IgD-negative memory B cell (primary cell): ENCODE results near the gene GLRX2. TPM values are rescaled to one million over a fixed set of nuclear protein-coding genes. Genes with fewer than 3 reads are reported as not detected.
"Not testable (repeated sequence)": the region's sequence is repeated elsewhere in the genome, so short reads cannot be mapped to it uniquely, and the experiment has no call there.

Experiments used
- H3K27ac Mint-ChIP-seq, 3 donors: one replicate each; pipeline ENCODE4 v1.8.0; 2020 to 2022; ENCODE audit warnings: mild to moderate bottlenecking in 3 of 3, mixed read lengths in 3 of 3, moderate library complexity in 1 of 3
- H3K27me3 Mint-ChIP-seq: one replicate; pipeline ENCODE4 v1.8.0; 2021; ENCODE audit warnings: mixed read lengths
- H3K36me3 Mint-ChIP-seq: one replicate; pipeline ENCODE4 v1.8.0; 2020; ENCODE audit warnings: mild to moderate bottlenecking, mixed read lengths
- H3K4me1 Mint-ChIP-seq, 3 donors: one replicate each; pipeline ENCODE4 v1.8.0; 2020 to 2022; ENCODE audit warnings: mixed read lengths in 3 of 3, mild to moderate bottlenecking in 1 of 3
- H3K4me3 Mint-ChIP-seq, 4 donors: one replicate each; pipeline ENCODE4 v1.8.0; 2020 to 2022; ENCODE audit warnings: mild to moderate bottlenecking in 4 of 4, mixed read lengths in 4 of 4, moderate library complexity in 3 of 4
- H3K9me3 Mint-ChIP-seq, 3 donors: one replicate each; pipeline ENCODE4 v1.8.0; 2020 to 2021; ENCODE audit warnings: mixed read lengths in 3 of 3, mild to moderate bottlenecking in 1 of 3
- polyA plus RNA-seq: library from polyadenylated mRNA; unstranded; fragments of 300-500 nt; fragmentation: Illumina TruSeq; gene quantifications from one replicate; pipeline ENCODE4 v1.2.3, GENCODE V29; 2021

GLRX2 gene
- polyA plus RNA-seq, 1 donor from 2014 or later = 17.2 TPM

DNA sequence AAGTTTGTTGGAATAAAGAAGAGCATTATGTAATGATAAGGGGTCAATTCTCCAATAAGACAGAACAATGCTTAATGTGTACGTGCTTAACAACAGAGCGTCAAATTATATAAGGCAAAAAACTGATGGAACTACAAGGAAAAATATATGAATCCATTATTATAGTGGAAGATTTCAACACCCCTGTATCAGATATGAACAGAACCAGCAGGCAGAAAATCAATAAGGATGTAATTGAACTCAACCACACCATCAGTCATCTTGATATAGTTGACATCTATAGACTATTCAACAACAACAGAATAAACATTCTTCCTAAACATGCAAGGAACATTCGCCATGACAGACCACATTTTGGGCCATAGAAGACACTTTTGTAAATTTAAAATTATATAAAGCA lies 13.0 kb upstream of the GLRX2 start:
- no peaks in the 10 kb centered on the region for H3K9me3 Mint-ChIP-seq
- peaks cover 6 to 24% (median 12%) of the 10 kb centered on the region in 3 donors for H3K4me1 Mint-ChIP-seq
- no peaks in the 10 kb centered on the region for H3K36me3 Mint-ChIP-seq
- no peak overlapping the region for H3K27ac Mint-ChIP-seq
- no peak overlapping the region for H3K4me3 Mint-ChIP-seq
- H3K27me3 Mint-ChIP-seq = no peaks in the 10 kb centered on the region

DNA sequence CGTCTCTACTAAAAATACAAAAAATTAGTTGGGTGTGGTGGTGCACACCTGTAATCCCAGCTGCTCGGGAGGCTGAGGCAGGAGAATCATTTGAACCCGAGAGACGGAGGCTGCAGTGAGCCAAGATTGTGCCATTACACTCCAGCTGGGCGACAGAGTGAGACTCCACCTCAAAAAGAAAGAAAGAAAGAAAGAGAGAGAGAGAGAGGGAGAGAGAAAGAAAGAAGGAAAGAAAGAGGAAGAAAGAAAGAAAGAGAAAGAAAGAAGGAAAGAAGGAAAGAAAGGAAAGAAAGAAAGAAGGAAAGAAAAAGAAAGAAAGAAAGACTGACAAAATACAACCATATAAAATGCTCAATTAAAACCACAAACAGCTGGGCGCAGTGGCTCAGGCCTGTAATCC lies 12.0 kb upstream of the GLRX2 start:
- not testable (repeated sequence) for H3K27me3 Mint-ChIP-seq, H3K36me3 Mint-ChIP-seq, H3K4me3 Mint-ChIP-seq, H3K27ac Mint-ChIP-seq, H3K9me3 Mint-ChIP-seq
- peaks cover under 1 to 18% (median 9%) of the 10 kb centered on the region in 3 donors for H3K4me1 Mint-ChIP-seq

GRCh38 chr1:193115629-193116227 lies 10.5 kb upstream of the GLRX2 start:
- H3K36me3 Mint-ChIP-seq = no peaks in the 10 kb centered on the region
- H3K4me1 Mint-ChIP-seq = peaks cover 5 to 13% (median 7%) of the 10 kb centered on the region in 3 donors
- no peak overlapping the region for H3K27ac Mint-ChIP-seq
- peak overlapping the region in 1 of 4 donors; percentile 28 for H3K4me3 Mint-ChIP-seq
- H3K27me3 Mint-ChIP-seq = no peaks in the 10 kb centered on the region
- H3K9me3 Mint-ChIP-seq = no peaks in the 10 kb centered on the region

- H3K9me3 Mint-ChIP-seq = no peaks in the 10 kb centered on the region
- H3K36me3 Mint-ChIP-seq = no peaks in the 10 kb centered on the region
- no peak overlapping the region for H3K4me3 Mint-ChIP-seq
- no peaks in the 10 kb centered on the region for H3K27me3 Mint-ChIP-seq
- peaks cover 5 to 13% (median 7%) of the 10 kb centered on the region in 3 donors for H3K4me1 Mint-ChIP-seq
- H3K27ac Mint-ChIP-seq = no peak overlapping the region
These were observed 9.4 kb upstream of the GLRX2 start for GRCh38 chr1:193114485-193115095.

DNA sequence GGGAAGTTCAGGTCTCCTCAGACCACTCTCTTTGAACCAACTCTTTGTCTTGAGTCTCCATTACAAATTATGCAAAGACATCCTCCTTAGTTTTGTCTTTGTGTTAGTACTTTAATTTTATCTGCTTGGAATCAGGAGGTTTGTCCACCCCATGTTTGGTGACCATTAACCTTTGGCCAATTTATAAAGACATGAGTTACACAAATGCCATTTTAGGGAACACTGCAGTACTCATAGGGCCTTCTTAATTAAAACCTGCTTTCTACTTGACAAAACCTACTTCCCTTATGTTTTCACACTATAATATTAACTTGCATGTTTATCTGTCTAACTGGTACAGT lies 8.7 kb upstream of the GLRX2 start:
- H3K4me3 Mint-ChIP-seq = no peak overlapping the region
- no peak overlapping the region for H3K27ac Mint-ChIP-seq
- no peaks in the 10 kb centered on the region for H3K27me3 Mint-ChIP-seq
- peaks cover 5 to 8% (median 7%) of the 10 kb centered on the region in 3 donors for H3K4me1 Mint-ChIP-seq
- no peaks in the 10 kb centered on the region for H3K9me3 Mint-ChIP-seq
- no peaks in the 10 kb centered on the region for H3K36me3 Mint-ChIP-seq

- Mint-ChIP-seq H3K4me3 (no peak overlapping the region), H3K27ac (no peak overlapping the region), H3K36me3 (no peaks in the 10 kb centered on the region), H3K27me3 (no peaks in the 10 kb centered on the region), H3K4me1 (peaks cover 4 to 5% (median 4%) of the 10 kb centered on the region in 3 donors), H3K9me3 (no peaks in the 10 kb centered on the region)
These were observed 8.2 kb upstream of the GLRX2 start for GRCh38 chr1:193113258-193113991.

DNA sequence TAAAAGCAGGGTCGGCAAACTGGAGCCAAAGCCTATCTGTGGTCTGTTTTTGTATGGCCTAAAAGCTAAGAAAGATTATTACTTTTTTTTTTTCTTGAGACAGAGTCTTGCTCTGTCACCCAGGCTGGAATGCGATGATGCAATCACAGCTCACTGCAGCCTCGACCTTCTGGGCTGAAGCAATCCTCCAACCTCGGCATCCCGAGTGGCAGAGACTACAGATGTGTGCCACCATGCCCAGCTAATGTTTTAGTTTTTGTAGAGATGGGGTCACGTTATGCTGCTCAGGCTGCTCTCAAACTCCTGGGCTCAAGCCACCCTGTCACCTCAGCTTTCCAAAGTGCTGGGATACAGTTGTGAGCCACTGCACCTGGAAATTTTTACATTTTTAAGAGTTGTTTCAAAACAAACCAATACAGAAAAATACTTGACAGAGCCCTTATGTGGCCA lies 6.5 kb upstream of the GLRX2 start:
- Mint-ChIP-seq H3K36me3 (no peaks in the 10 kb centered on the region), H3K27me3 (no peaks in the 10 kb centered on the region), H3K27ac (no peak overlapping the region), H3K4me1 (peaks cover 0 to 6% (median 4%) of the 10 kb centered on the region in 3 donors), H3K4me3 (no peak overlapping the region), H3K9me3 (no peaks in the 10 kb centered on the region)

DNA sequence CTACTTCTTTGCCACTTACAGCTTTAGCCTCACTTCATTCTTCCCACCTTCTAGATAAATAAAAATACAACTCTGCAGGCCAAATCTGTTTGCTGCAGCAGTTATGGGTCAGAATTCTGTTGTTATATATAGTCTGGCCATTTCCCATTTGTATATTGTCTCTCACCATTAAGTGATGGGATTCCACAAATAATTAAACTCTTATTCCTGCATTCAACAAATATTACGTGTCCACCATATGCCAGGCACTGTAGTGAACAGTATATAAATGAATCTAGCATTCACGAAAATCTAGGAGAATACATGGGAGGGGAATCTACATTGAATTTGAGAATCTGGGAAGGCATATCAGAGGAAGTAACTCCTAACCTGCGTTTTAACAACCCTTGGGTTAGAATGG lies 5.7 kb upstream of the GLRX2 start:
- Mint-ChIP-seq H3K27ac (no peak overlapping the region), H3K27me3 (no peaks in the 10 kb centered on the region)

GRCh38 chr1:193110246-193110645 lies 5.0 kb upstream of the GLRX2 start:
- no peak overlapping the region for H3K4me3 Mint-ChIP-seq
- no peak overlapping the region for H3K27ac Mint-ChIP-seq
- no peaks in the 10 kb centered on the region for H3K9me3 Mint-ChIP-seq
- H3K27me3 Mint-ChIP-seq = no peaks in the 10 kb centered on the region
- peaks cover 6 to 10% (median 7%) of the 10 kb centered on the region in 3 donors for H3K4me1 Mint-ChIP-seq
- no peaks in the 10 kb centered on the region for H3K36me3 Mint-ChIP-seq

More for the DNA sequence above, 5.7 kb upstream of the GLRX2 start:
- peaks cover 1 to 6% (median 6%) of the 10 kb centered on the region in 3 donors for H3K4me1 Mint-ChIP-seq
- H3K36me3 Mint-ChIP-seq = no peaks in the 10 kb centered on the region
- H3K9me3 Mint-ChIP-seq = no peaks in the 10 kb centered on the region
- H3K4me3 Mint-ChIP-seq = no peak overlapping the region

GRCh38 chr1:193109619-193110018 lies 4.4 kb upstream of the GLRX2 start:
- peaks cover 6 to 10% (median 7%) of the 10 kb centered on the region in 3 donors for H3K4me1 Mint-ChIP-seq

DNA sequence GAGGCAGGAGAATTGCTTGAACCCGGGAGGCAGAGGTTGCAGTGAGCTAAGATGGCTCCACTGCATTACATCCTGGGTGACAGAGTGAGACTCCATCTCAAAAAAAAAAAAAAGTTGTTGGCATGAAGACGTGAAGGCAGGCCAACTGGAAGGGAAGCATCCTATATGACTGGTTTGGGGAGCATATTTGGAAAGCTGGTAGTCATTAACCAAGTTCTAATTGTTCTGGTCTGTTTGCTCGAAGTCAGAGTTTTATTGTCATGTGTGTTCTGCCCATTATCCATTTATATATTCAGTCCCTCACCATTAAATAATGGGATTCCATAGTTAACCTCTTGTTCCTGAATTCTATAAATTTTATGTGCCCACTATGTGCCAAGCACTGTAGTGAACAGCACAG lies 3.3 kb upstream of the GLRX2 start:
- Mint-ChIP-seq H3K27ac (no peak overlapping the region), H3K27me3 (no peaks in the 10 kb centered on the region), H3K4me3 (no peak overlapping the region), H3K36me3 (no peaks in the 10 kb centered on the region), H3K9me3 (no peaks in the 10 kb centered on the region), H3K4me1 (peaks cover 13 to 17% (median 15%) of the 10 kb centered on the region in 3 donors)

More at GRCh38 chr1:193109619-193110018, 4.4 kb upstream of the GLRX2 start:
- Mint-ChIP-seq H3K4me3 (peak overlapping the region in 1 of 4 donors; percentile 21), H3K27ac (no peak overlapping the region), H3K36me3 (no peaks in the 10 kb centered on the region), H3K9me3 (no peaks in the 10 kb centered on the region), H3K27me3 (no peaks in the 10 kb centered on the region)

DNA sequence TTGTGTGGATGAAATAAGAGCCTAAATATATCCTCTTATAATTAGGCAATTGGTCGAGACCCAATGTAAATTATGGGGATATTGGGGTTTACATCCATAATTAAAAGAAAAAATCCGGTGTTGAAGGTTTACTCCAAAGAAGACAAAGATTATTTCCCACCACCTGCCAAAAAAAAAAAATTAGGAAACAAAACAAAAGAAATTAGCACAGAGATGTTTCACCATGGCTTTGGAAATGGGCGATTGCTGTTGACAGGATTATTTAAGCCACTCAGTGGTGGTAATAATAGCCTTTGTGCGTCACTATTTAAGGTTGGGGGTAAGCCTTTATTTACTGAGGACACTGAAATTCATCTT lies 585 bp upstream of the GLRX2 start:
- H3K9me3 Mint-ChIP-seq = no peaks in the 10 kb centered on the region
- H3K4me3 Mint-ChIP-seq = peak overlapping the region; percentile 93 to 98 (median 96)
- peaks cover 12 to 17% (median 17%) of the 10 kb centered on the region in 3 donors for H3K4me1 Mint-ChIP-seq
- no peaks in the 10 kb centered on the region for H3K36me3 Mint-ChIP-seq
- peak overlapping the region; percentile 35 to 93 (median 80) for H3K27ac Mint-ChIP-seq
- no peaks in the 10 kb centered on the region for H3K27me3 Mint-ChIP-seq

- H3K4me3 Mint-ChIP-seq = peak overlapping the region; percentile 93 to 98 (median 96)
These were observed 710 bp downstream of the GLRX2 start for GRCh38 chr1:193104502-193104906.

GRCh38 chr1:193103759-193104501 lies 1.3 kb downstream of the GLRX2 start:
- no peaks in the 10 kb centered on the region for H3K9me3 Mint-ChIP-seq
- H3K27me3 Mint-ChIP-seq = no peaks in the 10 kb centered on the region
- H3K4me1 Mint-ChIP-seq = peaks cover 12 to 17% (median 17%) of the 10 kb centered on the region in 3 donors
- no peaks in the 10 kb centered on the region for H3K36me3 Mint-ChIP-seq
- H3K27ac Mint-ChIP-seq = no peak overlapping the region
- H3K4me3 Mint-ChIP-seq = peak overlapping the region; percentile 93 to 98 (median 96)

More at GRCh38 chr1:193104502-193104906, 710 bp downstream of the GLRX2 start:
- no peaks in the 10 kb centered on the region for H3K27me3 Mint-ChIP-seq
- no peaks in the 10 kb centered on the region for H3K36me3 Mint-ChIP-seq
- H3K27ac Mint-ChIP-seq = peak overlapping the region; percentile 80 to 93 (median 88)
- peaks cover 12 to 17% (median 17%) of the 10 kb centered on the region in 3 donors for H3K4me1 Mint-ChIP-seq
- no peaks in the 10 kb centered on the region for H3K9me3 Mint-ChIP-seq

- Mint-ChIP-seq H3K27me3 (no peaks in the 10 kb centered on the region), H3K27ac (no peak overlapping the region), H3K36me3 (no peaks in the 10 kb centered on the region), H3K4me1 (peaks cover 11 to 17% (median 17%) of the 10 kb centered on the region in 3 donors), H3K9me3 (no peaks in the 10 kb centered on the region), H3K4me3 (peak overlapping the region in 1 of 4 donors; percentile 98)
These were observed 2.6 kb downstream of the GLRX2 start for GRCh38 chr1:193102662-193103061.
